Nephron progenitor cell (in vitro differentiated cells): ENCODE measurements around the gene RFX2.

Experiments
- DNase-seq: peaks from one replicate; pipeline ENCODE4 v3.0.0; 2021
- H3K27ac Mint-ChIP-seq: 2 replicates; pipeline ENCODE4 v1.8.0; 2021; ENCODE audit warnings: mild to moderate bottlenecking, moderate library complexity, mixed read lengths
- H3K27me3 Mint-ChIP-seq: 2 replicates; pipeline ENCODE4 v1.8.0; 2021; ENCODE audit warnings: mild to moderate bottlenecking, low read depth, mixed read lengths; ENCODE audit not compliant: poor library complexity
- H3K36me3 Mint-ChIP-seq: 2 replicates; pipeline ENCODE4 v1.8.0; 2021; ENCODE audit warnings: low read depth, mixed read lengths
- H3K4me1 Mint-ChIP-seq: 2 replicates; pipeline ENCODE4 v1.8.0; 2021; ENCODE audit warnings: mixed read lengths
- H3K4me3 Mint-ChIP-seq: 2 replicates; pipeline ENCODE4 v1.8.0; 2021; ENCODE audit warnings: mild to moderate bottlenecking, moderate library complexity, mixed read lengths
- H3K9me3 Mint-ChIP-seq: 2 replicates; pipeline ENCODE4 v1.8.0; 2021; ENCODE audit warnings: mild to moderate bottlenecking, moderate library complexity, mixed read lengths
- TF ChIP-seq, protein P1 (sequence below): fragments of 200-600 bp; sonication (generic); IDR thresholded peaks from 2 replicates; pipeline ENCODE4 v1.5.0; 2021; ENCODE audit warnings: antibody characterized with exemption

Gene RFX2

DNA sequence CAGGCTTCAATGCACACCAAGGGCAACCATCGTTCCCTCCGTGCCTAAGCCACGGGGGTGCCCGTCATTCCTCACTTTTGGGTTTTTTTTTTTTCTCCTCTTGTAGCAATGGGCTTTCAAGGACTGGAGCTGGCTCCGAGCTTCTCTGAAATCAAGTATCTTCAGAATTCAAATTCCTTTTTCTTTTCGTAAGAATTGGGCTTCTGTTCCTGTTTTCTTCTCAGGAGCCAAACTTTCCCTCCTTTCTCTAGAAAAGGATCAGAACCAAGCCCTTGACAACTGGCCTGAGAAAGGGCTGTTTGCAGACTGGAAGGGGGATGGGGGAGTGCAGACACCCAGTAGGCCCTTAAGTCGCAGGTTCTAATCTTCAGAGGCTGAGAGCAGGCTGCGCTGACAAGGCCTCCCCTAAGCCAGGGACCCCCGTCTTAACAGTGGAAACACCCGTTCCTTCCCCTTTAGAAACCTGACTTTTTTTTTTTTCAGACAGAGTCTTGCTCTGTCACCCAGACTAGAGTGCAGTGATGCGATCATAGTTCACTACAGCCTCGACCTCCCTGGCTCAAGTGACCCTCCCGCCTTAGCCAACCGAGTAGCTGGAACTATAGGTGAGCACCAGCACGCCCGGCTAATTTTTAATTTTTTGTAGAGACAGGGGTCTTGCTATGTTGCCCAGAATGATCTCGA is 51.6 kb downstream of the RFX2 start:
- H3K27me3 Mint-ChIP-seq, result peaks cover 17% of the 10 kb centered on the region
- TF ChIP-seq, protein P1, sequence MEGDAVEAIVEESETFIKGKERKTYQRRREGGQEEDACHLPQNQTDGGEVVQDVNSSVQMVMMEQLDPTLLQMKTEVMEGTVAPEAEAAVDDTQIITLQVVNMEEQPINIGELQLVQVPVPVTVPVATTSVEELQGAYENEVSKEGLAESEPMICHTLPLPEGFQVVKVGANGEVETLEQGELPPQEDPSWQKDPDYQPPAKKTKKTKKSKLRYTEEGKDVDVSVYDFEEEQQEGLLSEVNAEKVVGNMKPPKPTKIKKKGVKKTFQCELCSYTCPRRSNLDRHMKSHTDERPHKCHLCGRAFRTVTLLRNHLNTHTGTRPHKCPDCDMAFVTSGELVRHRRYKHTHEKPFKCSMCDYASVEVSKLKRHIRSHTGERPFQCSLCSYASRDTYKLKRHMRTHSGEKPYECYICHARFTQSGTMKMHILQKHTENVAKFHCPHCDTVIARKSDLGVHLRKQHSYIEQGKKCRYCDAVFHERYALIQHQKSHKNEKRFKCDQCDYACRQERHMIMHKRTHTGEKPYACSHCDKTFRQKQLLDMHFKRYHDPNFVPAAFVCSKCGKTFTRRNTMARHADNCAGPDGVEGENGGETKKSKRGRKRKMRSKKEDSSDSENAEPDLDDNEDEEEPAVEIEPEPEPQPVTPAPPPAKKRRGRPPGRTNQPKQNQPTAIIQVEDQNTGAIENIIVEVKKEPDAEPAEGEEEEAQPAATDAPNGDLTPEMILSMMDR, result no peak
- no peak overlapping the region for H3K4me3 Mint-ChIP-seq
- peaks cover 67% of the 10 kb centered on the region for H3K4me1 Mint-ChIP-seq
- H3K36me3 Mint-ChIP-seq, result peaks cover 12% of the 10 kb centered on the region
- DNase-seq, result no peak
- H3K27ac Mint-ChIP-seq, result no peak overlapping the region
- peaks cover 25% of the 10 kb centered on the region for H3K9me3 Mint-ChIP-seq

- Mint-ChIP-seq H3K36me3 (peaks cover 12% of the 10 kb centered on the region), H3K4me3 (no peak overlapping the region), H3K9me3 (peaks cover 31% of the 10 kb centered on the region), H3K4me1 (peaks cover 62% of the 10 kb centered on the region), H3K27me3 (peaks cover 25% of the 10 kb centered on the region), H3K27ac (peak overlapping the region; percentile 70)
- TF ChIP-seq, protein P1, result no peak
- no peak for DNase-seq
Observed at GRCh38 chr19:6057651-6058517, 52.4 kb downstream of the RFX2 start.

GRCh38 chr19:6056801-6057650 is 53.3 kb downstream of the RFX2 start:
- Mint-ChIP-seq H3K27me3 (peaks cover 32% of the 10 kb centered on the region), H3K9me3 (peaks cover 31% of the 10 kb centered on the region), H3K4me3 (no peak overlapping the region), H3K27ac (peak overlapping the region; percentile 70), H3K36me3 (peaks cover 12% of the 10 kb centered on the region), H3K4me1 (peaks cover 53% of the 10 kb centered on the region)
- TF ChIP-seq, protein P1, result no peak
- no peak for DNase-seq

- TF ChIP-seq, protein P1, result no peak
- DNase-seq, result no peak
- no peak overlapping the region for H3K27ac Mint-ChIP-seq
- H3K4me1 Mint-ChIP-seq, result peaks cover 46% of the 10 kb centered on the region
- peaks cover 34% of the 10 kb centered on the region for H3K27me3 Mint-ChIP-seq
- H3K36me3 Mint-ChIP-seq, result peaks cover 12% of the 10 kb centered on the region
- no peak overlapping the region for H3K4me3 Mint-ChIP-seq
- peaks cover 31% of the 10 kb centered on the region for H3K9me3 Mint-ChIP-seq
Observed at GRCh38 chr19:6056282-6056741, 54.0 kb downstream of the RFX2 start.

GRCh38 chr19:6055013-6055795 is 55.1 kb downstream of the RFX2 start:
- Mint-ChIP-seq H3K4me1 (peaks cover 35% of the 10 kb centered on the region), H3K36me3 (peaks cover 8% of the 10 kb centered on the region), H3K4me3 (no peak overlapping the region), H3K27me3 (peaks cover 39% of the 10 kb centered on the region), H3K27ac (no peak overlapping the region), H3K9me3 (peaks cover 27% of the 10 kb centered on the region)
- TF ChIP-seq, protein P1, result no peak
- DNase-seq, result no peak
